Medulla oblongata (tissue), 1 donor: ENCODE results near the gene CPE.

ENCODE experiments used
- DNase-seq: peaks from one replicate; pipeline ENCODE4 v3.0.0-alpha.2; 2015; ENCODE audit errors: extremely low spot score

The CPE gene

DNA sequence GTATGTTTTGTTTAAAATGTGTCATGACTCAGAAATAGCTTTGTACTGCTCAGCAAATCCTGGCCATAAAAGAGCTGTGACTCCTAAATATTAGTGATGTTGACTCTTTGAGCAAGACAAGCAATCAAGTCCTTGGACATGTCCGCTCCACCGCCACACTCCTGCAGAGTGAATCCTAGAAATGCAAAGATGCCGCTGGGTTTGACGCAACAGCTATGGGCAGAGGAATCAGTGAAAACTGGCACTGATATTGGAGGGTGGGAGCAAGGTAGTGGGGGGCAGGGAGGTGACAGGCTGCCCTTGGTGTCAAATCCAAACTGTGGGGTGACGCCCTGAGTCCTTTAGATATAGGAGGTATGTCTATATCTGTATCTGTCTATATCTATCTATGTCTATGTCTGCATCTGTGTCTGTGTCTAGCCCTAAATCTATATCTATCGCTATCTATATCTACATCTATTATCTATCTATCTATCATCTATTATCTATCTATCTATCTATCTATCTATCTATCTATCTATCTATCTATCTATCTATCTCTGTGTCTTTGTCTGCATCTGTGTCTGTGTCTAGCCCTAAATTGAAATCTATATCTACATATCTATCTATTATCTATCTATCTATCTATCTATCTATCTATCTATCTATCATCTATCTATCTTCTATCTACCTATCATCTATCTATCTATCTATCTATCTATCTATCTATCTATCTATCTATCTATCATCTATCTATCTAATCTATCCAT, 129.7 kb downstream of the CPE start:
- DNase-seq, result no peak

DNA sequence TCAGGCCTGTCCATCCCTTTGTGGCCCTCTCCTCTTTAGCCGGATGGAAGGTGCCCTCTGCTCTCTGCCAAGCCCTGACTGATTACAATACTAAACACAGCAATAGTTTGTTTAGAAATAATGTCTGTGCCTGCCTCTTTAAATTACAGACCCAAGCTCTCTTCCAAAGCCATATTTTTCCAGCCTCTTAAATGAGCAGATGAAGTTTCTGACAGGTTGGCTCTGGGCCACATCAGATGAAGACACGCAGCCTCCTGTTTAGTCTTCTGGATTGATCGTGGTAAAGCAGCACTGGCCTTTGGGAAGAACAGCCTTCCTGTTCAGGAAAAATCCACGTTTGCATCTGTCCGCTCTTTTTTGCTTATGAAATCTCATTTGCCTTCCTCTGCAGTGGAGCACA, 133.6 kb downstream of the CPE start:
- no peak for DNase-seq

DNA sequence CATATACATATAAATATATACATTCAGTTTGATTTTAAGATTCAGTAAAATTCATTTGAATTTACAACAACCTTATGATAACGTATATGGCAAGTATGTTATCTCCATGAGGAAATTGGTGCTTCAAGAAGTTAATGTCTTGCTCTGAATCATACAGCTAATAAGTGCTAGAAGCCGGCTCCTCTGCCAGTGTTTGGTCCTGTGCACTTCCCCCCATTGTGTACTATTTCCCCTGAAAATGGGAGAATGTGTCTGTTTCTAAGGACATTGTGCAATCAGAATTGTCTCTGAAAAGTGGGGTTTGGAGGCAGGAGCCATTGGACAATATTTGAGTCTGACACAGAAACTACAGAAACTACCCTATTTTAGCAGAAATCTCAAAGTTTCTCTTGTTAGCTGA, 135.9 kb downstream of the CPE start:
- no peak for DNase-seq

DNA sequence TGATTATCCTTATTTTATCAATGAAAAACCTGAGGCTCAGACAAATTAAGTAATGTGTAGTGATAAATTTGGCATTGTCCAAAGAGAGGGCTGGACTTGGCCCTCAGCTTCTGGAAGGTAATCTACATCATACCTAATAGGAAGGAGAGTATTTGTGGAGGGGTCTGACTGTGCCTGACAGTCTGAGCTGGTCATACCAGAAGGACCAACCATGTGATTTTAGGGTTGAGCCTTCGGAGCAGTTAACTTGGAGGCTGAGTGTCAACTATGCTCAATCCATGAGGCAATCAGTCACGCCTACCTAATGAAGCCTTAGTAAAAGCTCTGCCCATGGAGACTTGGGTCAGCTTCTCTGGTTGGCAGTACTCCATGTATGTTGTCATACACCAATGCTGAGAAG, 136.4 kb downstream of the CPE start:
- no peak for DNase-seq

DNA sequence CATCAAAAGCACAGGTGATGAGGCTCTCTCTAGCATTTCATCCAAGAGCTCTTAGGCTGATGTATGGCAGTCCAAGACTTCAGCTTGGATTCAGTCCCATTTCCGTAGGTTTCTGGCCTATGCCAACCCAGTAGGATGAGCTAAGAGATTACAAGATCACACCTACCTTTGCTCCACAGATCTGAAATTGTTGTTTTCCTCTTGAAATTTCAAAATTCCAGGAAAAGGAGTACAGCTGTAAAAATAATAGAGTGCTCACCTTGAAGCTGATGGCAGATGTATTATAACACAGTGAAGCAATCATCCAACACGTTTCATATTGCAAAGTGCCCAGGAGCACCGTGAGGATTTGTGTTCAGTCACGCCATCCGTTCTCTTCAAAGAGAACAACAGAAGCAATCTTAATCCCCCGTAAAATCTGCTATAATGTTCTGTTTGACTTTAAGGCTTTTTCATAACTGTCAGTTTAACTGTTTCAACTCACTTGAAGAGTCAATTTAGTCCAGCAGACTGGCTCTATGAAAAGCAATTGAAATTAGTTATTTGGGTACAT, 137.5 kb downstream of the CPE start:
- no peak for DNase-seq

DNA sequence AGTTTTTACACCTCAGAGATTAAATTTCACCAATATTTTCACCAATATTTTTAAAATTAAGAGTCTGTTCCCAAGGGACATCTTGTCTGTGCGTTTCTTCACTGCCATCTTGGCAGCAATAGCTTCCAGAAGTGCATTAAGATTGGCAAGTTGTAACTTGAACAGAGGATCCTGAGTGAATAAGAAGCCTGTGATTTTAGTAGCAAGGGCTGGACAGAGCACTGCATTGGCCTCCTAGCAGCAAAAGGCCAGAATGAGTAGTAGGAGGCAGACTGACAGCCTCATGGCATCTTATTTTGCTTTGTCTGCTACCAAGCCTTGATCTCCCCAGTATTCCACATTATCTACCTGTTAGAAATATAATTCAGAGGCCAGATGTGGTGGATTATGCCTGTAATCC, 138.4 kb downstream of the CPE start:
- DNase-seq, result no peak

DNA sequence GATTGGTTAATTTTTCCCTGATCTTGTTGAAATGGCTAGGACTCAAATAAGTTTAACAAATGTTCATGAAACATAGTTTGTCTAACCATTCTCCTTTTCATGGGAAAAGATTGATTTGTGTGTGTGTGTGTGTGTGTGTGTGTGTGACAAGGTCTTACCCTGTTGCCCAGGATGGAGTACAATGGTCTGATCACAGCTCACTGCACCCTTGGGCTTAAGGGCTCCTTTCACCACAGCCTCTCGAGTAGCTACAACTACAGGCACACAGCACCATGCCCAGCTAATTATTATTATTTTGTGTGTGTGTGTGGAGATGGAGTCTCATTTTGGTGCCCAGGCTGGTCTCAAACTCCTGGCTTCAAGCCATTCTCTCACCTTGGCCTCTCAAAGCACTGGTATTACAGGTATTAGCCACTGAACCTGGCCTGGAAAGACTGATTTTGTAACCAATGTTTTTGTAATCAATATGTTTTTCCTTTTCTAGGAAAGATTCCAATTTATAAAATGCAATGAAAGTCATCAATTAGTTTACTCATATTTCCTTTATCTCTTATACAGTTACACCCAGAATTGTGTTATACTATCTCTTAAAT, 139.3 kb downstream of the CPE start:
- DNase-seq, result no peak

DNA sequence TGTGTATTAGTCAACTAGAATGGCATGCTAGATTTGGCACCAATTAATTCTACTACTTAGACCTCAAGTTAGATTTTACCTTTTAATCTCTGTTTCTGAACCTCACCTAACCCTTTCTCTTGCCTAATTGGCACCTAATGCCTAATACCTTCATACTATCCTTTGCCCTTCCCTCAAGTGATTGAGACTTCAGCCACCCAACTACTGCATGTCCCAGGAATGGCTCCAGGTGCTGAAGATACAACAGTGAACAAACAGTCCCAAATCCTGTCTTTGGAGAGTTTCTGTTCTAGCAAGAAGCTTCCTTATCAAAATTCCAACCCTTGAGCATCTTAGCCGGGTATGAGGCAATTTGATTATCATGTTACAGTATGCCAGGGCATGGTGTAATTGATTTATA, 139.9 kb downstream of the CPE start:
- DNase-seq, result no peak

DNA sequence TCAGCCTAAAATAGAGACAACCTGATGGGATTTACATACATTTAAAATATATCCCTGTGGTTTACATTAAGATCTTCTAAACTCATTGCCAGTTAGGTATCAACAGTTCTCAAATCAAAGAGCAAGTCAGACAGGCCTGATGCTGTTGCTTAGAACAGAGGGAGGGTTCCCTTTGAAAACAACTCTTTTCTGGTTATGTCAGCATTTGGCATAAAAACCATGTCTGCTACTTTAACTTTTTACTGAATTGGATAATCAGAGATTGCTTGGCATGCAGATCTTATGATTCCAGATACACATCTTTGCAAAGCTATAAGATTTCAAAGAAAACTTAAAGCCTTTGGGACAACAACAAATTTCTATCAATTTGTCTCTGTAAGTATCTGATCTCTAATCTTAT, 140.8 kb downstream of the CPE start:
- DNase-seq, result no peak

DNA sequence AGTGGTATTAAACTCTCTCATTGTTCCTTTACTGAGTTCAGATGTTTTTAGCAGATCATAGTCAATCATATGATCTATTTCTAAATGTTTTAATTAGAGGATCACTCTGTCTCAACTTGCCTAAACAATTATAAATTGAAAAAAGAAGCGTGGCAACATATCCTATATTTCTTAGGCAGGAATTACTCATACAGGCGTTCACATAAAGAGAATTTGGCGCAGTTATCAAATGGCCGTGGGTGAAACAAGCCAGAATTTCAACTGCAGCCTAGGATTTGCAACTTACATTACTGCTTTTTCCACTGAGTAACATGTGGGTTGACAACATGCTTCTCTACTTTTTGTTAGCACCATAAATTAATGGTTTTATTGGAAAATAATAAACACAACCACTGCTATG, 141.3 kb downstream of the CPE start:
- no peak for DNase-seq

DNA sequence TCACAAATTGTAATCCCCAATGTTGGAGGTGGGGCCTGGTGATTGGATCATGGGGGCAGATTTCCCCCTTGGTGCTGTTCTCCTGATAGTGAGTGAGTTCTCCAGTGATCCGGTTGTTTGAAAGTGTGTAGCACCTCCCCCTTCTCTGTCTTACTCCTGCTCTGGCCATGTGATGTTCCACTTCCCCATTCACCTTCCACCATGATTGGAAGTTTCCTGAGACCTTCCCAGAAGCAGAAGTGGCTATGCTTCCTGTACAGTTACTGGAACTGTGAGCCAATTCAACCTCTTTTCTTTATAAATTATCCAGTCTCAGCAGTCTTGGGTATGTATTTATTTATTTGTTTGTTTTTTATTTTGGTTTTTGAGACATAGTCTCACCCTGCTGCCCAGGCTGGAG, 143.2 kb downstream of the CPE start:
- no peak for DNase-seq

DNA sequence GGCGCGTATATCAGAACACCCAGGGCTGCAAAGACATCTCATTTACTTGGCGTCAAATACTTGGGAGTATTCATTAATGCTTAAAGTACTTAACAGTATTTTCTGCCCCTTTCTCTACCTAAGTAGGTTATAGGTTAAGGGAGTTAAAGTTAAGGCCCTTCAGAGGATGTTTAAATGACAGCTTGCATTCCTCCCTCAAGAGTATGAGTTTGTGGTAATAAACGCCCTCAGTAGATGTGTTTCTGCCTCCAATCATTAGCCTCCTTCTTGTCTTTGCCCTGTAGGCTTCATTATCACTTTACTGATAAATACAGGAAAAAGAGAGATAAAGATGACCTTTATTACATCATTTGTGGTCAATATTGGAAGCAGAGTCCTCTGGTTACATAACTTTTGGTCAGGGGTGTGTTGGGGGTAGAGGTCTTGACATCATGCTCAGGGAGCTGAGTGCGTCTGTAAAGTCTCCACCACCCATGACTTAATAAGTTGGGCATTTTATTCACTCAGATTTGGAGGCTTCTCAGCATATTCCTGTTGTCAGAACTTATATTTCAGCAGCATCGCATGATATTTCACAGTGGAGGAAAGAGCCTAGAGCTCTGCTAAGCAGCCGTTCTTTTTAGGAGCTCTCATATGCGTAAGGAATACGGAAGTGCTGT, 145.9 kb downstream of the CPE start:
- DNase-seq, result no peak

DNA sequence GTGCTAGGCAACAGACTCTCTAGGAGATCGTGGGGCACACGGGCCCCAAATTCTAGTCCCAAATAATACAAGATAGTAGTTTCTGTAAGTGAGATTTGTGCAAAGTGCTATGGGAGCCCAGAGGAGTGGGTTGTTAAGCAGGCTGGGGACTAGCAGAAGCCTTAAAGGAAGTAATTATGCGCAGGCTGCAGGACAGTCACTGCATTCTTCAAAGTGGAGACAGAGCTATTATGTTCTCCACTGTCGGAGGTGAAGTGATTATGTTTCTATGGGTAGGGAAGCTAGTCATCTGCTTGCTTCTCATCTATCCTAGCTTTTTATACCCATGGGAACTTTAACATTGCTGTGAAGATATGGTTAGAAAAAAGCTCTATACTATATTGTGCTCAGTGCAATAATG, 154.2 kb downstream of the CPE start:
- DNase-seq, result no peak

DNA sequence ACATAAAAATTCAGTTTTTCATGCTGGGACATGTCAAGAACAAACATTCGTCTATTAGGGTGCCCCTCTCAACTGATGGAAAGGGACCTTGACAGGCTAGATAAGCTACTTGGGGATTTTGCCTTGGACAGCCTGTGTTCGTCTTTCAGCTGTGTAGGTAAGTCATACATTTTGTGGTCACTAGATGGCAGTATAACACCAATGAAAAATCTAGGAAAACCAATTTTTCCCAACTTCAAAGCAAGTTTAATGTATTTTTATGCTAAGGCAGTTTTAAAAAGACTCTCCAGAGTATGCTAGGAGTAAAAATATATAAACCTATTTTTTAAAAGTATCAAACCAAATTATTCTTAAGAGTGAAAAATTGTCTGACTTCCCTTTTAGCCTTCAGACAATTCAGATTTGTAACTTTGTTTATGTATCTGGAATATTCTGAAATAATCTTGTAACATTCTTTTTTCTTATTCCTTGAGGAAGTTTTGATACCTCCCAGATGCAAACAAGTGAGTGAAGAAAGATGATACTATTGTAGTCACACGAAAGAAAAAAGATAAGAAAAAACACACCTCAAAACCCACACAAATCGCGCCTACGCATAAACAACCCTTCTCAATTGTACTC, 158.3 kb downstream of the CPE start:
- peak; percentile 75 for DNase-seq

DNA sequence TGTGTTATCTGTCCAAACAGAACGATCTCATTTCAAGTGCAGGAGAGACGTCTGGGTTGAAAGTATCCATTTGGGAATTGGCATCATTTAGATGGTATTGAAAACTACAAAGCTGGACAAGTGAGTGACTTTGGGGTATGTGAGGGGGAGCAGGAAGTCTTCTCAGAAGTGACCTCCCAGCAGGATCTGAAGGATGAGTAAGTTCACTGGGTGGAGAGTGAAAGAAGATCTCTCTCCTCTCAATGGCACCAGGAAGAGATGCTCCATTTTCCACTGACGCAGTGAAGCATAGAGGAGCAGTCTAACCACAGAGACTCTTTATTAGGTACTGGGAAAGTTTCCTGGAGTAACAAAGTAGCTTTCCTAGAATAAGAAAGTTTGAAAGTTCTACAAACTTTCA, 161.0 kb downstream of the CPE start:
- no peak for DNase-seq

DNA sequence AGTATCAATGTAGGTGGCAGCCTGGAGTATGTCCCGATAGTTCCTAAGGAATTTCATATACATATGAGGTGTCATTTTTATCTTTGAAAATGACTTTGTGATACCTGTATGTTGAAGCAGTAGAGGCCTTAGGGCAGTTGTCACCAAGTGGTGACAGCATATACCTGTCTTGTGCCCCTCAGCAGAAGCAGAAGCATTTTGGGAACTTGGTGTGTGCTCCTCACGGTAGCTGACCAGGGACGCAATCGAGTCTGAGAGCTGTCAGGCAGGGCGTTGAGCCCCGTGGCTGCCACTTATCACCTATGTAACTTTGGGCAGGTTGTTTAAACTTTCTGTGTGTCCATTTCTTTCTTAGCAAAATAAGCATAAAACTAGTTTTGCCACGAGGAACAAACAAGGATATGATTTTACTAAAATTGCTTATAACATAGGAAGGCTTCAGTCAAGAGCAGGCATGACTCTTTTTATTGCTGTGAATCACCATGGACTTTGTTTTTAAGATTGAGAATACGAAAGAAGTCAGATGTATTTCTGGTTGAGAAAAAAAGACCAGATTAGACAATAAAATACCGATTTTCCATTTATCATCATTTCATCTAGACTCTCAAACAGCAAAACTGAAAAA, 161.5 kb downstream of the CPE start:
- no peak for DNase-seq

DNA sequence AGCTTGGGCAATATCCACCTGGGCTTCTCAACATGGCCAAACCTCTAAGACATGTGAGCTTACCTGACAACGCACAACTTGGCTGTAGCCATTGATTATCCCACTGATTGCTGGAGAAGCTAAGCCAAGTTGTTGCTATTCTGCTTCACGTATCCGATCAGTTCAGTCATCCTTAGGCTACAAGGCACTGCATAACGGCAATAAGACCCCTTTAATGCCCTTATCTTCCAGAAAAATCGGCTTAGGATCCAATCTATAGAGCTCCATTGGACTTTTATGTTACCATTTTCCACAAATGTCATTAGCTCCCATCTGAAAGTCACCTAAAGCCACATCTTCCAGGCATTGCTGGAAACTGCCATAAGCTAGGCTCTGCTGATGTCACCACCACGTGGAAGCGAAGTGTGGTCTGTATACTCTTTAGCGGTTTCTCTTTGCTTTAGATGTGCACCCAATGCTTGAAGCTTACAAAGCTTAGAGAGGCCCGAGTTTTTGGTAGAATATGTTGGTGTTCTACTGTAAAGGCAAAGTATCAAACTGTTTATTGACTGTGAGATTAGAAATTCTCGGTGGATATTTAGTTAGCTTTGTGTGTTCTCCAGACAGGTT, 163.1 kb downstream of the CPE start:
- no peak for DNase-seq

DNA sequence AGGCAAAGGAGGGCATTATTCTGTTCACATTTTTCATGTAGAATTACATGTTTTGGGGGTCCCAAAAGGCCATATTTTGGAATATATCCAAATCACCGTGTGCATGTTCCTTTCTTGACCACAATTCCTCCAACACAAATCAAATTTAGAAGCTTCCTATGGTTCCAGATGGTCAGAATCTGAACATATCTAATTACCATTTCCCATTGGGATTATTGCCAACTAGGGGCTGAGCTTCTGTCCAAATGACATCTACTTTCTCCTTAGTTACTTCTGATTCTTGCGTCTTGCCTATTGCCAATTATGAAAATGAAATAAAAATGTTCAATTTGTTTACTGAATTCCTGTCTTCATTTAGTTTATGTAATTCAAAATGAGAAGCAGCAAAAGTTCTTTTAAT, 163.7 kb downstream of the CPE start:
- no peak for DNase-seq
